D721Med (cell line): Measurements from ENCODE around the gene PRPH2.

Experiments used
- DNase-seq: peaks from one replicate; pipeline ENCODE4 v3.0.0; 2011; ENCODE audit warnings: low spot score; ENCODE audit not compliant: insufficient read length
- FAIRE-seq: peaks from 2 replicates; lab custom pipeline; 2011; peaks lifted over from hg19 to GRCh38; lab: Jason Lieb, UNC
- CTCF ChIP-seq: IDR thresholded peaks from 2 replicates; pipeline ENCODE4 v1.5.1; 2012; ENCODE audit warnings: mild to moderate bottlenecking, control low read depth; ENCODE audit not compliant: insufficient read depth; ENCODE audit errors: missing control alignments

PRPH2 gene

GRCh38 chr6:42762950-42763349 is 40.6 kb upstream of the PRPH2 start:
- no peak for TF ChIP-seq CTCF
- DNase-seq (peak; percentile 58), FAIRE-seq (peak; percentile 84)

DNA sequence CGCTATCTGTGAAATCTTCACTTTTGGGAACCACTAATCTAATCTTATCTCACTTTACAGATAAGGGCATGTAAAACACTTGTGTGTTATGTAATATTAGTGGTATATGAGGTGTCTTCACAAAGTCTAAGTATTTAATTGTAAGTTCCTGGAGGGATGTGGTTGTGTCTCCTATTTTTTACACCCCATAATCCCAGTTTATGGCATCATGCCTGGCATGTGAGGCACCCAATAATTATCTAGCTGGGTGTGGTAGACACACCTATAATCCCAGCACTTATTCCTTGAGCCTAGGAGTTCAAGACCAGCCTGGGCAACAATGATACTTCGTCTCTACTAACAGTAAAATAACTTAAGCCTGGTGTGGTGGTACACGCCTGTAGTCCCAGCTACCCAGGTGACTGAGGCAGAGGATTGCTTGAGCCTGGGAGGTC is 40.0 kb upstream of the PRPH2 start:
- FAIRE-seq (no peak), DNase-seq (no peak)
- TF ChIP-seq CTCF: no peak

DNA sequence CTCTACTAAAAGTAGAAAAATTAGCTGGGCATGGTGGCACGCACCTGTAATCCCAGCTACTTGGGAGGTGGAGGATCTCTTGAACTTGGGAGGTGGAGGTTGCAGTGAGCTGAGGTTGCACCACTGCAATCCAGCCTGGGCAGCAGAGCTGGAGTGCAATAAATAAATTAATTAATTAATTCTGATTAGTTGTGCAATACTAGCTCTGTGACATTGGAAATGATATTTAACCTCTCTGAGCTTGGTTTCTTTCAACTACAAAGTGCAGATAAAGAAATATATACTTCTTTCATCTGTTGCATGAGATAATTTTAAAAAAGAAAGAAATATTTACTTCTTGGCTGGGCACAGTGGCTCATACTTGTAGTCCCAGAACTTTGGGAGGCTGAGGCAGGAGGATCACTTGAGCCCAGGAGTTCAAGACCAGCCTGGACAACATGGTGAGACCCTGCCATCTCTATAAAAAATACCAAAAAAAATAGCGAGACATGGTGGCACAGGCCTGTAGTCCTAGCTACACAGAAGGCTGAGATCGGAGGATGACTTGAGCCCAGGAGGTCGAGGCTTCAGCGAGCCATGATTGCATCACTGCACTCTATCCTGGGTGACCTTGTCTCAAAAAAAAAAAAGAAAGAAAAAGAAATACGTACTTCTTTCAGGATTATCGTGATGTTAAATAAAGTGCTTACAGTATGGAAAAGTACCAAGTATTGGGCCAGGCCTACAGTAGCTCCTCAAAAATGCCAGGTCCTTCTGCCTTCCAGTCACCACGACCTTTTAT is 39.1 kb upstream of the PRPH2 start:
- no peak for FAIRE-seq
- DNase-seq: no peak
- no peak for TF ChIP-seq CTCF

GRCh38 chr6:42758756-42759430 is 36.5 kb upstream of the PRPH2 start:
- FAIRE-seq: peak; percentile 16
- no peak for TF ChIP-seq CTCF

DNA sequence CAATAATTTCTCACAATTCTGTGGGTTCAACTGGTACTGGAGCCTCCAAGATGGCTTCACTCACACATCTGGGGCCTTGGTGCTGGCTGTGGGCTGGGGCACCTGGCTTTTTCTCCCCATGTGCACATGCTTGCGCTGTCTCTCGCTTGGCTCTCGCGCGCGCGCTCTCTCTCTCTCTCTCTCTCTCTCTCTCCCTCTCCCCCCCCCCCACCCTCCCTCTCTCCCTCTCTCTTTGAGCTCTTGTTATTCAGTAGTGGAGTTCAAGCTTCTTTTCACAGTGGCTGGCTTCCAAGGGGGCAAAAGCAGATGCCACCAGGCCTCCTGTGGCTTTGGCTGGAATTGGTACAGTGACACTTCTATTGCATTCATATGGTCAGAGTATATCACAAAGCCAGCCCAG is 34.3 kb upstream of the PRPH2 start:
- no peak for TF ChIP-seq CTCF
- FAIRE-seq (no peak), DNase-seq (no peak)

More at GRCh38 chr6:42758756-42759430, 36.5 kb upstream of the PRPH2 start:
- DNase-seq: no peak

DNA sequence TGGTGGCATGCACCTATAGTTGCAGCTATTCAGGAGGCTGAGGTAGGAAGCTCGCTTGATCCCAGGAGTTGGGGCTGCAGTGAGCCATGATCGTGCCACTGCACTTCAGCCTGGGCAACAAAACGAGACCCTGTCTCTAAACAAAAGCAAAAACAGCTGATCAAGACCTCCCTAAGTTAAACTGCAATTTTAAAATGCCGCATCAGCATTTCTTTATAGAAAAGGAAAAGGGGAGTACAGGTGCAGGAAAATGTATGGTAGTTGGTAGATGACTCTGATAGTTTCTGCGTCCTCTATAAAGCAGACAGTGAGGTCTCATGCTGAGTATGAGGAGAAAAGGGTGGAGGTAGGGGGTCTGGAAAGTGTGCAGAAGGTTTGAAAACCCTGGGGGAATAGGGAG is 32.4 kb upstream of the PRPH2 start:
- DNase-seq: no peak
- no peak for FAIRE-seq
- TF ChIP-seq CTCF: no peak

DNA sequence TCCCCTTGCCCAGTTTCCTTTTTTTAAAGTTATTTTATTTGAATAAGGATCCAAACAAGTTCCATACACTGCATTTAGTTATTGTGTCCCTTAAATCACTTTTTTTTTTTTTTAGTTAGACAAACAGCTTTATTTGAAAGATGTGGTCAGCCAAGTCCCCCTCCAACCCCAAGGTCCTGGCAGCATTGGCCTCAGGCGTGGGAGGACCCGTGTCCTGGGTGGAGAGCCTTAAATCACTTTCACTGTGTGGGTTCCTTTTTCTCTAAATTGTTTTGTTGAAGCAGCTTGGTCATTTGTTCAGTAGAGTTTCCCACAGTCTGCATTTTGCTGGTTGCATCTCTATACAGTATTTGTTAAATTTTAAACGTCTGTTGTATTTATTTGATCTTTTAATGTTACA is 28.7 kb upstream of the PRPH2 start:
- DNase-seq: no peak
- TF ChIP-seq CTCF: no peak
- no peak for FAIRE-seq
